ENCODE measurements around the gene SKIDA1. TPM values are rescaled to one million over a fixed set of nuclear protein-coding genes. Genes with fewer than 3 reads are reported as not detected.
A peak's percentile ranks its signal among the peaks of the same experiment; 100 is the strongest.

SKIDA1 gene
- polyA plus RNA-seq, 3 donors: 0.13 to 0.52 (median 0.34) TPM

GRCh38 chr10:21530641-21531040 lies 5.2 kb upstream of the SKIDA1 start:
- 0 to 49% (median 2%) methylated on average over 1 of the region's 1 CpG for WGBS, 3 donors
- H3K27ac ChIP-seq (ENCODE audit: low read depth, low read length): no peak overlapping the region

GRCh38 chr10:21530168-21530567 lies 4.7 kb upstream of the SKIDA1 start:
- H3K27ac ChIP-seq (ENCODE audit: low read depth, low read length): no peak overlapping the region
- WGBS, 3 donors: 91 to 96% (median 95%) methylated on average over 1 of the region's 1 CpG

GRCh38 chr10:21529032-21529910 lies 3.8 kb upstream of the SKIDA1 start:
- 79 to 84% (median 81%) methylated on average over 9 of the region's 9 CpGs for WGBS, 3 donors
- no peak overlapping the region for H3K27ac ChIP-seq (ENCODE audit: low read depth, low read length)

- 47 to 55% (median 53%) methylated on average over 8 of the region's 8 CpGs for WGBS, 3 donors
- no peak overlapping the region for H3K27ac ChIP-seq (ENCODE audit: low read depth, low read length)
Measured at GRCh38 chr10:21528236-21529031, 3.0 kb upstream of the SKIDA1 start.

- WGBS, 3 donors: 10 to 19% (median 14%) methylated on average over 18 of the region's 18 CpGs
- H3K27ac ChIP-seq (ENCODE audit: low read depth, low read length): peak overlapping the region; percentile 62
Measured at GRCh38 chr10:21527598-21528235, 2.2 kb upstream of the SKIDA1 start.

GRCh38 chr10:21526860-21527597 lies 1.5 kb upstream of the SKIDA1 start:
- WGBS, 3 donors: 0 to 1% (median 1%) methylated on average over 42 to 67 of the region's 68 CpGs
- H3K27ac ChIP-seq (ENCODE audit: low read depth, low read length): peak overlapping the region; percentile 62

- 0 to 1% (median 1%) methylated on average over 41 to 54 of the region's 56 CpGs for WGBS, 3 donors
- H3K27ac ChIP-seq (ENCODE audit: low read depth, low read length): peak overlapping the region; percentile 99
Measured at GRCh38 chr10:21526188-21526859, 842 bp upstream of the SKIDA1 start.

- no peak overlapping the region for H3K27ac ChIP-seq (ENCODE audit: low read depth, low read length)
- WGBS, 3 donors: 8 to 9% (median 9%) methylated on average over 23 of the region's 23 CpGs
Measured at GRCh38 chr10:21524526-21525366, 736 bp downstream of the SKIDA1 start.

- 31 to 47% (median 34%) methylated on average over 7 of the region's 7 CpGs for WGBS, 3 donors
- no peak overlapping the region for H3K27ac ChIP-seq (ENCODE audit: low read depth, low read length)
Measured at GRCh38 chr10:21524131-21524525, 1.4 kb downstream of the SKIDA1 start.

GRCh38 chr10:21523557-21524008 lies 1.9 kb downstream of the SKIDA1 start:
- WGBS, 3 donors: 47 to 54% (median 53%) methylated on average over 3 of the region's 3 CpGs
- no peak overlapping the region for H3K27ac ChIP-seq (ENCODE audit: low read depth, low read length)

GRCh38 chr10:21522631-21523406 lies 2.7 kb downstream of the SKIDA1 start:
- no peak overlapping the region for H3K27ac ChIP-seq (ENCODE audit: low read depth, low read length)
- WGBS, 3 donors: 41 to 77% (median 68%) methylated on average over 1 of the region's 1 CpG

GRCh38 chr10:21521751-21522533 lies 3.5 kb downstream of the SKIDA1 start:
- no peak overlapping the region for H3K27ac ChIP-seq (ENCODE audit: low read depth, low read length)
- 72 to 92% (median 77%) methylated on average over 4 of the region's 4 CpGs for WGBS, 3 donors

GRCh38 chr10:21520949-21521348 lies 4.5 kb downstream of the SKIDA1 start:
- no peak overlapping the region for H3K27ac ChIP-seq (ENCODE audit: low read depth, low read length)
- 63 to 71% (median 69%) methylated on average over 8 of the region's 8 CpGs for WGBS, 3 donors

- H3K27ac ChIP-seq (ENCODE audit: low read depth, low read length): no peak overlapping the region
Measured at GRCh38 chr10:21520509-21520908, 5.0 kb downstream of the SKIDA1 start.

GRCh38 chr10:21519941-21520436 lies 5.5 kb downstream of the SKIDA1 start:
- no peak overlapping the region for H3K27ac ChIP-seq (ENCODE audit: low read depth, low read length)
- whole genome bisulfite sequencing, 3 donors: 4 to 33% (median 5%) methylated on average over 12 of the region's 12 CpGs

Measured in adipose tissue (tissue), 3 donors.